ENCODE data around the gene TLE6. TPM values are rescaled to one million over a fixed set of nuclear protein-coding genes. Genes with fewer than 3 reads are reported as not detected.

TLE6 gene
- total and polyA plus RNA-seq, 2 donors (not counting 3 experiments of a cell fraction or from before 2014, with no cell fraction given), result 1.6 to 1.9 TPM

- FAIRE-seq, result no peak
- BruUV-seq (replicated peaks), result no TSS peak
- Histone ChIP-seq H3K36me3 (ENCODE audit: control insufficient read depth in 2 of 2, extremely low read depth in 1 of 2, insufficient read depth in 2 of 2, low read length in 2 of 2) (peaks cover 0 to 8% of the 10 kb centered on the region in 2 experiments), H3K4me2 (ENCODE audit: insufficient read depth, low read length) (no peak overlapping the region), H3K9me1 (replicated peaks; ENCODE audit: control insufficient read depth, extremely low read depth, insufficient read depth, low read length) (no peaks in the 10 kb centered on the region), H4K20me1 (replicated peaks; ENCODE audit: control insufficient read depth, extremely low read depth, insufficient read depth, low read length) (no peaks in the 10 kb centered on the region), H3K79me2 (ENCODE audit: control insufficient read depth, insufficient read depth, low read length) (no peaks in the 10 kb centered on the region), H3K4me3 (replicated peaks in 1 of 3; ENCODE audit: insufficient read depth in 1 of 3, low read depth in 1 of 3, low read length in 3 of 3) (no peak overlapping the region), H3K27me3 (ENCODE audit: control insufficient read depth in 2 of 2, insufficient read depth in 2 of 2, low read length in 2 of 2) (no peaks in the 10 kb centered on the region), H3K9me3 (replicated peaks; ENCODE audit: control insufficient read depth, insufficient read depth, low read length) (no peaks in the 10 kb centered on the region), H2AFZ (ENCODE audit: low read depth, low read length) (no peak overlapping the region), H3K9ac (replicated peaks; ENCODE audit: extremely low read depth, insufficient read depth, low read length) (no peak overlapping the region), H3K4me1 (ENCODE audit: control insufficient read depth, extremely low read depth, insufficient read depth, low read length) (no peaks in the 10 kb centered on the region), H3K27ac (ENCODE audit: insufficient read depth, low read depth, low read length) (no peak overlapping the region)
- intact Hi-C loops (cut with micrococcal nuclease), result no loop called here
- ChIA-PET CTCF (no interaction called here), POLR2A (no interaction called here)
- no peak for DNase-seq (ENCODE audit: low read depth, low spot score)
- no peak for TF ChIP-seq MAX (IDR thresholded peaks at IDR 0.05; ENCODE audit: insufficient read depth, insufficient read length)
- dilution Hi-C loops (cut with MboI; ENCODE audit: extremely low pct_ligation_motif_present, low sequenced_read_pairs), result no loop called here
These were observed 42.0 kb downstream of the TLE6 start for GRCh38 chr19:3019211-3019854.

- no TSS peak for BruUV-seq (replicated peaks)
- DNase-seq (ENCODE audit: low read depth, low spot score), result no peak
These were observed 43.1 kb downstream of the TLE6 start for GRCh38 chr19:3020321-3020960.

More at GRCh38 chr19:3020321-3020960, 43.1 kb downstream of the TLE6 start:
- Histone ChIP-seq H3K4me1 (ENCODE audit: control insufficient read depth, extremely low read depth, insufficient read depth, low read length) (no peaks in the 10 kb centered on the region), H3K4me2 (ENCODE audit: insufficient read depth, low read length) (no peak overlapping the region), H3K27ac (ENCODE audit: insufficient read depth, low read depth, low read length) (no peak overlapping the region), H3K36me3 (ENCODE audit: control insufficient read depth in 2 of 2, extremely low read depth in 1 of 2, insufficient read depth in 2 of 2, low read length in 2 of 2) (peaks cover 0 to 4% of the 10 kb centered on the region in 2 experiments), H3K9me1 (replicated peaks; ENCODE audit: control insufficient read depth, extremely low read depth, insufficient read depth, low read length) (no peaks in the 10 kb centered on the region), H3K27me3 (ENCODE audit: control insufficient read depth in 2 of 2, insufficient read depth in 2 of 2, low read length in 2 of 2) (no peaks in the 10 kb centered on the region), H3K4me3 (replicated peaks in 1 of 3; ENCODE audit: insufficient read depth in 1 of 3, low read depth in 1 of 3, low read length in 3 of 3) (no peak overlapping the region), H4K20me1 (replicated peaks; ENCODE audit: control insufficient read depth, extremely low read depth, insufficient read depth, low read length) (no peaks in the 10 kb centered on the region), H2AFZ (ENCODE audit: low read depth, low read length) (no peak overlapping the region), H3K9ac (replicated peaks; ENCODE audit: extremely low read depth, insufficient read depth, low read length) (no peak overlapping the region), H3K9me3 (replicated peaks; ENCODE audit: control insufficient read depth, insufficient read depth, low read length) (no peaks in the 10 kb centered on the region), H3K79me2 (ENCODE audit: control insufficient read depth, insufficient read depth, low read length) (no peaks in the 10 kb centered on the region)
- dilution Hi-C loops (cut with MboI; ENCODE audit: extremely low pct_ligation_motif_present, low sequenced_read_pairs) (no loop called here), intact Hi-C loops (cut with micrococcal nuclease) (no loop called here)
- no peak for TF ChIP-seq EZH2 (IDR thresholded peaks at IDR 0.05; ENCODE audit: borderline replicate concordance, low read depth, low read length, severe bottlenecking)
- no peak for TF ChIP-seq MAX (IDR thresholded peaks at IDR 0.05; ENCODE audit: insufficient read depth, insufficient read length)
- no peak for TF ChIP-seq POLR2AphosphoS5 (IDR thresholded peaks at IDR 0.05; ENCODE audit: insufficient read depth, low read depth, low read length)
- no peak for TF ChIP-seq POLR2A (IDR thresholded peaks at IDR 0.05; ENCODE audit: low read depth, low read length)
- no peak for TF ChIP-seq JUN (IDR thresholded peaks at IDR 0.05; ENCODE audit: borderline replicate concordance, insufficient read depth, insufficient read length, low read depth)
- TF ChIP-seq FOS (IDR thresholded peaks at IDR 0.05; ENCODE audit: borderline replicate concordance, insufficient read depth, low read length), result no peak
- no peak for TF ChIP-seq GATA2 (IDR thresholded peaks at IDR 0.05; ENCODE audit: insufficient read depth, insufficient read length, low read depth, low read length)
- TF ChIP-seq CTCF (IDR thresholded peaks at IDR 0.05; ENCODE audit: extremely low read depth in 1 of 2, insufficient read depth in 1 of 2, low read depth in 1 of 2, low read length in 2 of 2), result no peak
- no peak for TF ChIP-seq MYC (IDR thresholded peaks at IDR 0.05; ENCODE audit: low read depth, low read length)
- FAIRE-seq, result no peak
- ChIA-PET POLR2A (no interaction called here), CTCF (no interaction called here)

Measured in endothelial cell of umbilical vein (primary cell).